SKM-1 (cell line): ENCODE data around the gene COMMD10.
"Not testable (repeated sequence)": the region's sequence is repeated elsewhere in the genome, so short reads cannot be mapped to it uniquely, and the experiment has no call there.

ENCODE experiments used
- DNase-seq: peaks from one replicate; lab custom pipeline; 2025; ENCODE audit not compliant: unreplicated experiment; lab: John Stamatoyannopoulos, UW

COMMD10 gene

GRCh38 chr5:116097301-116097700 lies 12.5 kb downstream of the COMMD10 start:
- DNase-seq = no peak

- no peak for DNase-seq
These were observed 14.2 kb downstream of the COMMD10 start for GRCh38 chr5:116098998-116099397.

GRCh38 chr5:116104941-116105340 lies 20.1 kb downstream of the COMMD10 start:
- not testable (repeated sequence) for DNase-seq

- no peak for DNase-seq
These were observed 30.3 kb downstream of the COMMD10 start for GRCh38 chr5:116115163-116115562.

- no peak for DNase-seq
These were observed 45.6 kb downstream of the COMMD10 start for GRCh38 chr5:116130471-116130870.

- no peak for DNase-seq
These were observed 46.2 kb downstream of the COMMD10 start for GRCh38 chr5:116130976-116131375.

- no peak for DNase-seq
These were observed 48.5 kb downstream of the COMMD10 start for GRCh38 chr5:116133281-116133680.

- DNase-seq = no peak
These were observed 50.5 kb downstream of the COMMD10 start for GRCh38 chr5:116135344-116135743.

- no peak for DNase-seq
These were observed 52.9 kb downstream of the COMMD10 start for GRCh38 chr5:116137544-116138378.

- no peak for DNase-seq
These were observed 57.7 kb downstream of the COMMD10 start for GRCh38 chr5:116142495-116142894.

GRCh38 chr5:116144103-116144502 lies 59.3 kb downstream of the COMMD10 start:
- no peak for DNase-seq

GRCh38 chr5:116144991-116145390 lies 60.2 kb downstream of the COMMD10 start:
- no peak for DNase-seq

GRCh38 chr5:116145416-116145815 lies 60.6 kb downstream of the COMMD10 start:
- DNase-seq = no peak

GRCh38 chr5:116152169-116152568 lies 67.3 kb downstream of the COMMD10 start:
- DNase-seq = no peak

- no peak for DNase-seq
These were observed 68.9 kb downstream of the COMMD10 start for GRCh38 chr5:116153687-116154174.

- no peak for DNase-seq
These were observed 69.4 kb downstream of the COMMD10 start for GRCh38 chr5:116154252-116154651.

GRCh38 chr5:116154931-116155330 lies 70.1 kb downstream of the COMMD10 start:
- no peak for DNase-seq

- no peak for DNase-seq
These were observed 73.1 kb downstream of the COMMD10 start for GRCh38 chr5:116157902-116158301.

GRCh38 chr5:116159006-116159405 lies 74.2 kb downstream of the COMMD10 start:
- no peak for DNase-seq

- DNase-seq = no peak
These were observed 89.3 kb downstream of the COMMD10 start for GRCh38 chr5:116174111-116174510.

GRCh38 chr5:116176121-116176520 lies 91.3 kb downstream of the COMMD10 start:
- DNase-seq = no peak

- DNase-seq = no peak
These were observed 94.1 kb downstream of the COMMD10 start for GRCh38 chr5:116178925-116179324.

GRCh38 chr5:116209166-116209565 lies 124.3 kb downstream of the COMMD10 start:
- DNase-seq = no peak
